ENCODE measurements around the gene CST5.
"Not testable (repeated sequence)": the region's sequence is repeated elsewhere in the genome, so short reads cannot be mapped to it uniquely, and the experiment has no call there.

The CST5 gene

DNA sequence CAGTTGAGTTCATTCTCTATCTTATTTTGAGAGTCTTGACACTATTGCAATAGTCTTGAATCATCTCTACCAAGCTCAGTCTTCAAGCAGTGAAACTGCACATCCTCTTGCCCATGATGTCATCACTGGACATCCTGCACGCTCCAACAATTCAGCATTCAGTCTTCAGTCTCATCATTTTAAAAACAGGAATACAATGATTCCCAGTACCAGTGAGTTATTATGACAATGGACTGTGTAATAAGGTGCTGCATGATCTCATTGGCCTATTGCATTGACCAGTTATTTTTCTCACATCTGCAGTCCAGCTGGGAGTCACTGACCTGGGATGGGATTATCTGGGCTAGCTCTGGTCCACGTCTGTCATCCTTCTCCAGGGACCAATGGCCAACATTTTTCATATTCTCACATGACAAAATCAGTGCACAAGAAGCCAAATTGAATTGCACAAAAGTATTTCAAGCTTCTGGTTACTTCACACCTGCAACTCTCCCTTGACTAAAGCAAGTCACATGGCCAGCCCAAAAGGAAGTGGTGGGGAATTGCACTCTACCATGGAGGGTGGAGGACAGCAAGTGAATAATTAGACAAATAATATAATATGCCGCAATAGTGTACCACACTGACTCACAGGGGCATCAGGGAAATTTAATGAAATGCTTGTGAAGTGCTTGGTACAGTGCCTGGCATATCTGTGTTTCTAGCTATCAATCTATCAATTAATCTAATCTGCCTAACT is 46.6 kb downstream of the CST5 start:
- DNase-seq = no peak

GRCh38 chr20:23831961-23832360 is 47.6 kb downstream of the CST5 start:
- not testable (repeated sequence) for DNase-seq

GRCh38 chr20:23826541-23827021 is 53.0 kb downstream of the CST5 start, which contains the start of gene CST2:
TSS of gene CST2 (minus strand) at chr20:23826729. CDS start at chr20:23826660, 69 bp downstream.
- no peak for DNase-seq
